DOHH2 (cell line): ENCODE data around the gene SAMD4B.

Experiments
- H3F3A ChIP-seq: fragments of 200-600 bp; sonication (generic), shearing (Covaris generic); 2 replicates; pipeline ENCODE4 v1.6.0; 2016; ENCODE audit warnings: antibody characterized with exemption, mild to moderate bottlenecking; ENCODE audit not compliant: control insufficient read depth, insufficient read depth
- H3K27ac ChIP-seq: fragments of 200-600 bp; sonication (generic); 2 replicates; pipeline ENCODE4 v1.5.1; 2014; ENCODE audit warnings: low read depth, mild to moderate bottlenecking, low read length, moderate library complexity
- H3K27me3 ChIP-seq: fragments of 200-600 bp; sonication (generic); 2 replicates; pipeline ENCODE4 v1.6.1; 2014; ENCODE audit warnings: mild to moderate bottlenecking, low read length, mixed read lengths; ENCODE audit not compliant: control insufficient read depth
- H3K36me3 ChIP-seq: fragments of 200-600 bp; sonication (generic); 2 replicates; pipeline ENCODE4 v1.6.1; 2014; ENCODE audit warnings: mild to moderate bottlenecking, low read length, moderate library complexity, mixed read lengths; ENCODE audit not compliant: control insufficient read depth
- H3K4me1 ChIP-seq: fragments of 200-600 bp; sonication (generic); 2 replicates; pipeline ENCODE4 v1.6.1; 2014; ENCODE audit warnings: mild to moderate bottlenecking, low read length, mixed read lengths; ENCODE audit not compliant: control insufficient read depth
- H3K4me2 ChIP-seq: fragments of 200-600 bp; sonication (generic); 2 replicates; pipeline ENCODE4 v1.6.0; 2014; ENCODE audit warnings: mild to moderate bottlenecking, low read length, moderate library complexity
- H3K4me3 ChIP-seq: fragments of 200-600 bp; sonication (generic); 2 replicates; pipeline ENCODE4 v1.5.1; 2014; ENCODE audit warnings: mild to moderate bottlenecking, low read length, mixed read lengths
- H3K79me2 ChIP-seq: fragments of 200-600 bp; sonication (generic); 2 replicates; pipeline ENCODE4 v1.6.1; 2014; ENCODE audit warnings: mild to moderate bottlenecking, low read length, mixed read lengths; ENCODE audit not compliant: control insufficient read depth
- H3K9me2 ChIP-seq: fragments of 200-600 bp; sonication (generic); replicated peaks from 2 replicates; pipeline ENCODE4 v1.6.1; 2014; ENCODE audit warnings: mild to moderate bottlenecking, low read length, mixed read lengths; ENCODE audit not compliant: control insufficient read depth
- H3K9me3 ChIP-seq: fragments of 200-600 bp; sonication (generic); 2 replicates; pipeline ENCODE4 v1.6.1; 2014; ENCODE audit warnings: antibody characterized with exemption, low read length, mixed read lengths; ENCODE audit not compliant: control insufficient read depth, insufficient read depth
- H4K20me1 ChIP-seq: fragments of 200-600 bp; sonication (generic); 2 replicates; pipeline ENCODE4 v1.6.0; 2014; ENCODE audit warnings: low read depth, mild to moderate bottlenecking, antibody characterized with exemption, low read length, moderate library complexity; ENCODE audit not compliant: control insufficient read depth, insufficient read depth
- CTCF ChIP-seq: fragments of 200-600 bp; sonication (generic); IDR thresholded peaks from one replicate; pipeline ENCODE4 v1.5.1; 2014; ENCODE audit warnings: antibody characterized with exemption, mild to moderate bottlenecking, low read depth, low read length; ENCODE audit not compliant: poor library complexity, severe bottlenecking
- EZH2phosphoT487 ChIP-seq: fragments of 200-600 bp; sonication (generic); IDR thresholded peaks from 2 replicates; pipeline ENCODE4 v1.6.1; 2017; ENCODE audit warnings: borderline replicate concordance, mild to moderate bottlenecking, antibody characterized with exemption, low read length, moderate library complexity, mixed read lengths

SAMD4B gene

GRCh38 chr19:39314016-39314728, 28.0 kb upstream of the SAMD4B start:
- Histone ChIP-seq H3K27me3 (peaks cover 4% of the 10 kb centered on the region; the same call in 1 of the 2 replicates), H3K4me1 (no peaks in the 10 kb centered on the region), H3K4me2 (no peak overlapping the region), H3K9me3 (no peaks in the 10 kb centered on the region), H3K36me3 (no peaks in the 10 kb centered on the region), H3K79me2 (no peaks in the 10 kb centered on the region), H3K9me2 (no peaks in the 10 kb centered on the region), H3F3A (no peaks in the 10 kb centered on the region), H4K20me1 (no peaks in the 10 kb centered on the region), H3K27ac (no peak overlapping the region), H3K4me3 (no peak overlapping the region)
- TF ChIP-seq EZH2phosphoT487 (no peak), CTCF (no peak)

- no peak for TF ChIP-seq CTCF
- TF ChIP-seq EZH2phosphoT487 = no peak
- no peak overlapping the region for H3K27ac ChIP-seq
- no peaks in the 10 kb centered on the region; the same call in 1 of the 2 replicates for H3K4me1 ChIP-seq
- H3K4me2 ChIP-seq = no peak overlapping the region
- no peaks in the 10 kb centered on the region for H4K20me1 ChIP-seq
- no peaks in the 10 kb centered on the region for H3K79me2 ChIP-seq
- H3K27me3 ChIP-seq = peaks cover 13% of the 10 kb centered on the region
- H3K9me3 ChIP-seq = no peaks in the 10 kb centered on the region
- no peak overlapping the region for H3K4me3 ChIP-seq
- no peaks in the 10 kb centered on the region for H3K9me2 ChIP-seq
- no peaks in the 10 kb centered on the region for H3F3A ChIP-seq
- H3K36me3 ChIP-seq = no peaks in the 10 kb centered on the region
Observed at GRCh38 chr19:39315933-39316332, 26.3 kb upstream of the SAMD4B start.

- no peaks in the 10 kb centered on the region for H3K9me2 ChIP-seq
- no peak overlapping the region for H3K4me3 ChIP-seq
- no peaks in the 10 kb centered on the region for H3K79me2 ChIP-seq
- no peaks in the 10 kb centered on the region for H4K20me1 ChIP-seq
- H3F3A ChIP-seq = no peaks in the 10 kb centered on the region
- no peaks in the 10 kb centered on the region for H3K36me3 ChIP-seq
- H3K27ac ChIP-seq = no peak overlapping the region
- H3K4me2 ChIP-seq = no peak overlapping the region
- no peaks in the 10 kb centered on the region; the same call in 1 of the 2 replicates for H3K4me1 ChIP-seq
- peaks cover 21% of the 10 kb centered on the region for H3K27me3 ChIP-seq
- TF ChIP-seq CTCF = no peak
- TF ChIP-seq EZH2phosphoT487 = no peak
- no peaks in the 10 kb centered on the region for H3K9me3 ChIP-seq
Observed at GRCh38 chr19:39316627-39317321, 25.4 kb upstream of the SAMD4B start.
